Neural crest cell (in vitro differentiated cells): ENCODE measurements around the gene CTDSPL. TPM values are rescaled to one million over a fixed set of nuclear protein-coding genes. Genes with fewer than 3 reads are reported as not detected.

Experiments used
- DNase-seq: peaks from one replicate; pipeline ENCODE4 v3.0.0; 2021; ENCODE audit warnings: low read depth, mixed read lengths, low spot score
- H3K27ac Mint-ChIP-seq: one replicate; pipeline ENCODE4 v1.8.0; 2021; ENCODE audit warnings: mild to moderate bottlenecking, mixed read lengths; ENCODE audit not compliant: unreplicated experiment
- H3K27me3 Mint-ChIP-seq: 2 replicates; pipeline ENCODE4 v1.8.0; 2021; ENCODE audit warnings: low read depth, mild to moderate bottlenecking, mixed read lengths
- H3K36me3 Mint-ChIP-seq: 2 replicates; pipeline ENCODE4 v1.8.0; 2021; ENCODE audit warnings: low read depth, mild to moderate bottlenecking, mixed read lengths
- H3K4me1 Mint-ChIP-seq: 2 replicates; pipeline ENCODE4 v1.8.0; 2021; ENCODE audit warnings: mixed read lengths
- H3K4me3 Mint-ChIP-seq: one replicate; pipeline ENCODE4 v1.8.0; 2021; ENCODE audit warnings: mild to moderate bottlenecking, mixed read lengths
- H3K9me3 Mint-ChIP-seq: 2 replicates; pipeline ENCODE4 v1.8.0; 2021; ENCODE audit warnings: mixed read lengths
- total RNA-seq: library from RNA; stranded (reverse); gene quantifications from 2 replicates; pipeline ENCODE4 v1.2.1, GENCODE V29; 2021
- TF ChIP-seq, protein P1 (sequence below): fragments of 200-600 bp; sonication (generic); conservative IDR thresholded peaks from 2 replicates; pipeline ENCODE4 v1.5.0; 2021; ENCODE audit warnings: antibody characterized with exemption, mild to moderate bottlenecking

CTDSPL gene
- total RNA-seq, 1 donor from 2014 or later = 42.2 TPM

DNA sequence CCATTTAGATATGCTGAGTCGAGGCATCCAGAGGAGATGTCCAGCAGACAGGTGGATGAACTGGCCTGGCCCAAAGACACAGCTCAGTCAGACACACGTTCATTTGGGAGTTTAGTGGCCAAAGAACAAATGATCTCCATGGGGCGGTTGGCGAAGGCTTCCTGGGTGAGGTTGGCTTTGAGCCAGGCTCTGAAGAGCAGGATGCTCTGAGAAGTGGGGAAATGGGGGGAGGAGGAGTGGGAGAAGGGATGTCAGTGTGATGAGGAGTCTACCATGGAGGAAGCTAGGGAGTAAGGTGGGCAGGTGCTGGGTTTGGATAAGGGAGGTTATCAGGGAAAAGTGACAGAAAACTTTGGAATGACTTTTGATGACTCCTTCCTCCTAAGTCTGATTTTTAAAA, 81.4 kb downstream of the CTDSPL start:
- H3K9me3 Mint-ChIP-seq = no peaks in the 10 kb centered on the region
- H3K4me1 Mint-ChIP-seq = peaks cover 22% of the 10 kb centered on the region
- H3K36me3 Mint-ChIP-seq = peaks cover 2% of the 10 kb centered on the region
- no peaks in the 10 kb centered on the region for H3K27me3 Mint-ChIP-seq
- DNase-seq = no peak
- no peak overlapping the region for H3K4me3 Mint-ChIP-seq
- TF ChIP-seq, protein P1, sequence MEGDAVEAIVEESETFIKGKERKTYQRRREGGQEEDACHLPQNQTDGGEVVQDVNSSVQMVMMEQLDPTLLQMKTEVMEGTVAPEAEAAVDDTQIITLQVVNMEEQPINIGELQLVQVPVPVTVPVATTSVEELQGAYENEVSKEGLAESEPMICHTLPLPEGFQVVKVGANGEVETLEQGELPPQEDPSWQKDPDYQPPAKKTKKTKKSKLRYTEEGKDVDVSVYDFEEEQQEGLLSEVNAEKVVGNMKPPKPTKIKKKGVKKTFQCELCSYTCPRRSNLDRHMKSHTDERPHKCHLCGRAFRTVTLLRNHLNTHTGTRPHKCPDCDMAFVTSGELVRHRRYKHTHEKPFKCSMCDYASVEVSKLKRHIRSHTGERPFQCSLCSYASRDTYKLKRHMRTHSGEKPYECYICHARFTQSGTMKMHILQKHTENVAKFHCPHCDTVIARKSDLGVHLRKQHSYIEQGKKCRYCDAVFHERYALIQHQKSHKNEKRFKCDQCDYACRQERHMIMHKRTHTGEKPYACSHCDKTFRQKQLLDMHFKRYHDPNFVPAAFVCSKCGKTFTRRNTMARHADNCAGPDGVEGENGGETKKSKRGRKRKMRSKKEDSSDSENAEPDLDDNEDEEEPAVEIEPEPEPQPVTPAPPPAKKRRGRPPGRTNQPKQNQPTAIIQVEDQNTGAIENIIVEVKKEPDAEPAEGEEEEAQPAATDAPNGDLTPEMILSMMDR = no peak
- peak overlapping the region; percentile 5 for H3K27ac Mint-ChIP-seq

DNA sequence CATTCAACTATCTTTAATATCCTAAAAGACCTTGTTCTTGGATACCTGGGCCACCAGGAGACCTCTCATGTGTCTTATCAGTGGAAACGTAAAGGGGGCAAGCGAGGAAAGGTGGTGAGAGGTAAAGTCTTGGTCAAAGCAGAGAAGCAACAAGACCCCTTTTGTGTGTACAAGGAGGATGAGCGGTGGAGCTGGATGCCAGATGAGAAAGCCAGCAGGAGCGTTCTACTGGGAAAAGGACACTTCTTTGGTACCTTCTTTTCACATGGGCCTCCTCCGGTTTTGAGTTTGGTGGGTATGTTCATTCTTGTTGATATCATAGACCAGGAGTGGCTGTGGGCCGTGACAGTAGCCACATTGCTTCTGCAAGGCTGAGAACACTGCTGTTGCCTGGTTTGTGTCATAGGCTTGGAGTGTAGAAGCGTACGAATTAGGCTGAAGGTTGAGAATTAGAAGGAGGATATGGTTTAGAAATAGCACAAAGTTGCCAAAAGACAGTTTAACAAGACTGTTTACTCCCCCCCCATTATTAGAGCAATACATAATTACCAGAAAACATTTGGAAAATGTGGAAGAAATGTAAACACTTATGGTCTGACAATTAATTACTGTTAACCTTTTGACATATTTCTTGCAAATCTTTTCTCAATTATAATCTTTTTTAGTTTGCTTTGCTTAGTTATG, 82.1 kb downstream of the CTDSPL start:
- Mint-ChIP-seq H3K27ac (peak overlapping the region; percentile 36), H3K4me3 (no peak overlapping the region), H3K9me3 (no peaks in the 10 kb centered on the region), H3K36me3 (peaks cover 2% of the 10 kb centered on the region), H3K27me3 (no peaks in the 10 kb centered on the region), H3K4me1 (peaks cover 21% of the 10 kb centered on the region)
- DNase-seq = no peak
- TF ChIP-seq, protein P1 = no peak

DNA sequence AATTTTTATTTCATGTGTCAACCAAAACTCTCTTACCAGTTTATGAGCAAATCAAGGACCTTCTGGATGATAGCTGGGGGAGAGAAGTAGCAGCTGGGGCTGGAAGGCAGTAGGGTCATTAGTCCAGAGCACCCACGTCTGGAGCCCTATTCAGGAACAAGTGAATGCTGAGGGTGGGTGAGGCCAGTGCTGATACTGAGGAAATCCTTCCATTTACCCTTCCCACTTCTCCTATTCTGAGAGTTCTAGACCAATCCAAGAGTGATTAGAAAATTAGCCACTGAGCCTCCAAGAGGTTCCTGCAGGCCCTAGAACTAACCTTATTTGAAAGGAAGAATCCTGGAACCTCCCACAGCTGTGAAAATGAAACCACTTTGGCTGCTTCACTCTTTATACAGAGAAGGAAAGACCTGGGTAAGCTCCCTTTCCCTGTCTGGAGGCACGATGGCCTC, 82.7 kb downstream of the CTDSPL start:
- H3K27ac Mint-ChIP-seq = no peak overlapping the region

DNA sequence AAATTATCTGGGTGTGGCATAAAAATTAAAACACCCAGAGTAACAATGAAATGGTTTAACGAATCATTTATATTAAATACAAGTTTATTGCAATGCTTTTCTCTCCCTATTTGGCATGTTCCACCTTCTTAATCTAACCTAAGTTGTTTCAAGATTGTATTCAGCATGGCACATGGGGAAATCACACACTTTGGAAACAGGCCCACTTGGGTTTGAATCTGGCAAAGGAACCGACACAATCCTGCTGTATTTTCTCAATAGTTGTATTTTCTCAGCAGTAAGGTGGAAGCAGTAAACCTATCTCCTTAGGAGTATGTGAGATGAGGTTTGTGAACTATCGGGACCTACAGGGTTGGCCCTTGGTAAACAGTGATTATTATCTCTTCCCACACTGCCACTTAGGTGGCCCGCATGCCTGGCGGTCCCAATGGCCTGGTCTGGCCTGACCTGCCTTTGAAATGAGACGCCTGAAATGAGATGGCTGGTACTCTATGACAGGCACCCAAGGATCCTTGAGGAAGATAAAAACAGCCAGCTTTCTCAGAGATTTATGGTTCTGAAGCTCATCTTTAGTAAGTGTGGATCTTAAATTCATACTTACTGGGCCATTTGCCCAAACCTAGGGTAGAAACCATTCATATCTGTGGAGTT, 83.6 kb downstream of the CTDSPL start:
- H3K4me1 Mint-ChIP-seq = peaks cover 21% of the 10 kb centered on the region
- H3K4me3 Mint-ChIP-seq = no peak overlapping the region
- H3K36me3 Mint-ChIP-seq = peaks cover 5% of the 10 kb centered on the region
- H3K9me3 Mint-ChIP-seq = no peaks in the 10 kb centered on the region
- no peak overlapping the region for H3K27ac Mint-ChIP-seq
- H3K27me3 Mint-ChIP-seq = no peaks in the 10 kb centered on the region
- TF ChIP-seq, protein P1 = no peak
- DNase-seq = no peak

More for the DNA sequence above, 82.7 kb downstream of the CTDSPL start:
- Mint-ChIP-seq H3K4me3 (no peak overlapping the region), H3K27me3 (no peaks in the 10 kb centered on the region), H3K4me1 (peaks cover 21% of the 10 kb centered on the region), H3K36me3 (peaks cover 2% of the 10 kb centered on the region), H3K9me3 (no peaks in the 10 kb centered on the region)
- TF ChIP-seq, protein P1 = no peak
- no peak for DNase-seq

DNA sequence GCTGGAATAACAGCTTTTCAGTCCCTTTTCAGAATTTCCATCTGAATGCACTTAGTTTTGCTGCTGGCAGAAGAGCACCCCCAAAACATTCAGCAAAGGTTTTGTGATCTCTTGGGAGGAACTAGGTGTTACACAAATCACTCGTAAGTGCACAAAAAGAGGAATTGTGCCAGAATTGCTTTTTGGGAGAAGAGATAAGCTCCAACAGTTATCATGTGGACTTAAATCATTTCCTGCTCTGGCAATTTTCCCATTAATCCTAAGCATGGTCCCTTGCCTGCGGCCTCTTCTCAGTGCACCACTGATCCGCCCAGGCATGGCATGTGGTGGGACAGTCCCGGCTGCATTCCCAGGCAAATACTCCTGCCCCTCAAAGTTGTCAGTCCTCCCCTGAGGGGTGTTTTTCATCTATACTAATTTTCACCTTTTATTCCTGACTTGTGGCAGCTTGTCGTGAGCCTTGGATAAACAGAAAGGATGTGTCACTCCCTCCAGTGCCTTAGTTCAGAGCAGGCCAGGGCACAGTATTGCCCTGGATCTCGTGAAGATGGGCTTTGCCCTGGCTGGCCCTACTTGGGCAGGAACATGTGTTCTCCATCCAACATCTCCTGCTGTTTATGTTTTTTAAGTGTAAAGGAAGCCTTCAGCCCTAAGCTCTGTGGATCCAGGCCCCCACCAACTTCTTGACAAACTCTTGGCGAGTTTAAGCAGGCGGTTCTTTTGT, 84.3 kb downstream of the CTDSPL start:
- Mint-ChIP-seq H3K36me3 (peaks cover 11% of the 10 kb centered on the region), H3K4me1 (peaks cover 21% of the 10 kb centered on the region), H3K4me3 (no peak overlapping the region), H3K27me3 (no peaks in the 10 kb centered on the region), H3K9me3 (no peaks in the 10 kb centered on the region), H3K27ac (peak overlapping the region; percentile 65)
- no peak for DNase-seq
- TF ChIP-seq, protein P1 = no peak
